AML-193 (cell line): Measurements from ENCODE around the gene PLA2G6.
A peak's percentile ranks its signal among the peaks of the same experiment; 100 is the strongest.
"Not testable (repeated sequence)": the region's sequence is repeated elsewhere in the genome, so short reads cannot be mapped to it uniquely, and the experiment has no call there.

Experiments used
- DNase-seq, 2 experiments: peaks; one replicate each; lab custom pipeline; 2025; lab: John Stamatoyannopoulos, UW

PLA2G6 gene

GRCh38 chr22:38169116-38169515 lies 12.5 kb downstream of the PLA2G6 start:
- no peak for DNase-seq

- no peak for DNase-seq
Observed at GRCh38 chr22:38167988-38168407, 13.6 kb downstream of the PLA2G6 start.

DNA sequence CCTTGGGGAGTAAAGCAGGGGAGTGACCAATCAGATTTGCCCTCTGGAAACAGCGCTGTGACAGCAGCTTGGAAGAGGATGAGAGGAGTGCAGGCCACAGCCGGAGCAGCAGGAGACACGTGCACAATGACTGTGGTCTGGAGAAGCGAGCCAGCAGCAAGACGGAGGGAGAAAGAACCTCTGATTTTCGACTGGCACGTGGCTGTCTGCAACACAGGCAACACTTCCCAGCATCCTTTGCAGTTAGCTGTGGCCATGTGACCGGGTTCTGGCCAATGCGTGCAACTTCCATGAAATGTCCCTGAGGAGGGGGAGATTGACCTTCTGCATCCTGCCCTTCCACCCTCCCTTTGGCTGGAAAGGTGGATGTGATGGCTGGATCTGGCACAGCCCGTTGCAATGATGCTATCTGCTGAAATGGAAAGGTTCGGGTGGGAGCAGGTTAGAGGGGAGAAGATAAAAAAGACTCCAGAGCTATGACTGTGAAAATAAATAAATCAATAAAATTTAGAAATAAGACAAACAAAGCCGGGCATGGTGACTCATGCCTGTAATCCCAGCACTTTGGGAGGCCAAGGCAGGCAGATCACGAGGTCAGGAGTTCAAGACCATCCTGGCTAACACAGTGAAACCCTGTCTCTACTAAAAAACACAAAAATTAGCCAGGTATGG lies 15.6 kb downstream of the PLA2G6 start:
- no peak for DNase-seq

DNA sequence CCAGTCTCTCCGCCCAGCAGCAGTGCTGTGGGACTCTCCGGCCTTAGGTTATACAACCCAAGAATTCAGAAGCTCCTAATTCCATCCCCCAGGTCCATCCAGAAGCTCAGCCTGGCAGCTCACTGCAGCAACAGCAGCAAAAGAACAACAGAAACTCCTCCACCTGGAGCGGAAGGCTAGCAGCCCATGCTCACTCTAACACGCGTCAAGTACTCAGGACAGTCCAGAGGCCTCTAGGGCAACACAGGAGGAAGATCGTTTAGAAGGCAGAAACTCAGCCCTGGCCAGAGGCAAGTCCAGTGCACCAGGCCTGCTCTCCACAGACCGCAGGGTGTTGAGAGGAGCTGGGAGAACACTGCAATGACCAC lies 17.1 kb downstream of the PLA2G6 start:
- DNase-seq, result no peak

- no peak for DNase-seq
Observed at GRCh38 chr22:38163844-38164550, 17.6 kb downstream of the PLA2G6 start.

- DNase-seq, result no peak
Observed at GRCh38 chr22:38162881-38163843, 18.5 kb downstream of the PLA2G6 start.

- DNase-seq, result no peak
Observed at GRCh38 chr22:38155703-38156102, 25.9 kb downstream of the PLA2G6 start.

- DNase-seq, result not testable (repeated sequence)
Observed at GRCh38 chr22:38154563-38154915, 27.1 kb downstream of the PLA2G6 start.

DNA sequence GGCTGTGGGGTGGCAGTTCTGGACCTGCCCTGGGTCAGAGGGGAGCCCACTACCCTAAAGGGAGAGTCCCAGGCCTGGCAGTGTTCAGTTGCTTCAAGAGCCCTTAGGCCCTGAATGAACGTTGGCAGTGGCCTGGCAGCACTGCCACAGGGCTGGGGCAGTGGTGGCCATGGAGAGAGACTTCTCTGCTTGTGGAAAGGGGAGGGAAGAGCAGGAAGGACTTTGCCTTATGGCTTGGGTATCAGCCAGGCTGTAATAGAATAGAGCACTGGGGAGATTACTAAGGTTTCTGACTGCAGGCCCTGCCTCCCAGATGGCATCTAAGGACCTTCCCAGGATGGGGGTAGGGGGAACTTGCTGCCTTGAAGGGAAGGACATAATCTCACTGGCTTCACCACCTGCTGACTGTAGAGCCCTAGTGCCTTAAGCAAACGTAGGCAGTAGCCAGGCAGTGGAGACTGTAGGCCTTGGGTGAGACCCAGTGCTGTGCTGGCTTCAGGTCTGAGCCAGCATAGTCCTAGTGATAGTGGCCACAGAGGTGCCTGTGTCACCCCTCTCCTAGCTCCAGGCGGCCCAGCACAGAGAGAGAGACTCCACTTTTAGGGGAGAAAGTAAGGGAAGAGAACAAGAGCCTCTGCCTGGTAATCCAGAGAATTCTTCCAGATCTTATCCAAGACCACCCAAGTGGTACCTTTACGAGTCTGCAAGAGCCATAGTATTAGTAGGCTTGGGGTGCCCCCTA lies 27.6 kb downstream of the PLA2G6 start:
- DNase-seq, result no peak

DNA sequence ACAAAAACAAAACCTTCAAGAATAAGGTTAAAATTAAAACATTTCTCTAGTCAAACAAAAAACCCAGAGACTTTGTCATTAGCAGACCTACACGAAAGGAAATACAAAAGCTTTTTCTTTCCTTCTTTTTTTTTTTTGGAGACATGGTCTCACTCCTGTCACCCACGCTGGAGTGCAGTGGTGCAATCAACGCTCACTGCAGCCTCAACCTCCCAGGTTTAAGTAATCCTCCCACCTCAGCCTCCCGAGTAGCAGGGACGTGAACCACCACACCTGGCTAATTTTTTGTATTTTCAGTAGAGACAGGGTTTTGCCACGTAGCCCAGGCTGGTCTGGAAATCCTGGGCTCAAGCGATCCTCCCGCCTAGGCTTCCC lies 30.5 kb downstream of the PLA2G6 start:
- DNase-seq, result no peak

- DNase-seq, result no peak
Observed at GRCh38 chr22:38148245-38148644, 33.4 kb downstream of the PLA2G6 start.

- not testable (repeated sequence) for DNase-seq
Observed at GRCh38 chr22:38146166-38146565, 35.5 kb downstream of the PLA2G6 start.

DNA sequence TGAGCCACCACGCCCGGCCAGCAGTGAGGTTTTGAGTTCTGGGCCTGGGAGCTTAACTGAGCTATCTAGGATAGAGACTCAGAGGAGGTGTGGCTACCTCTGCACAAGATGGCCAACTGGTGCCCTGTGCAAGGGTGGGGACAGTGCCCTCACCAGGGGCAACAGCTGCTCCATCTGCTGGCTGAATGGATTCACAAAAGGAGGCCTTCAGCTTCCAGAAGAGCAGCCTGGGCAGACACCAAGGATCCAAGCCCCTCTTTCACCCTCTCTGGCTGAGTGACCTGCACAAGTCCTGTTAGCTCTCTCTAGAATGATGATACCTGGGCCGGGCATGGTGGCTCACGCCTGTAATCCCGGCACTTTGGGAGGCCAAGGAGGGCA lies 37.6 kb downstream of the PLA2G6 start:
- DNase-seq, result no peak

DNA sequence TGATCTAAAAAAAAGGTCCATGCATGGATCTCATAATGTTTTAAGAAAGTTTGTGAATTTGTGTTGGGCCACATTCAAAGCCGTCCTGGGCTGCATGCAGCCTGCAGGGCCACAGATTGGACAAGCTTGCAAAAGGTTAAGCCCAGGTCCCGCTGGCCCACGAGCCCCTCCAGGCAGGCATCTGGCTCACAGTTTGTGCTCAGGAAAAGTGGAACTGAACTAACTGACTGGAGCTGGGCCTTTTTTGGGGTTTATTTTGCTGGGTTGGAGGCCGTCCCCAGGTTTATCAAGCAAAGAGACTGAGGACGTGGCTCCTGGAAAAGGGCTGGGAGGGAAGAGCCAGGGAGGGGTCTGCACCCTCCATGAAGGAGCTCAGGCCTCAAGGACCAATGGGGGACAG lies 39.0 kb downstream of the PLA2G6 start:
- no peak for DNase-seq

GRCh38 chr22:38141217-38141973 lies 40.2 kb downstream of the PLA2G6 start:
- no peak for DNase-seq

- DNase-seq, result no peak
Observed at GRCh38 chr22:38139901-38140300, 41.7 kb downstream of the PLA2G6 start.

DNA sequence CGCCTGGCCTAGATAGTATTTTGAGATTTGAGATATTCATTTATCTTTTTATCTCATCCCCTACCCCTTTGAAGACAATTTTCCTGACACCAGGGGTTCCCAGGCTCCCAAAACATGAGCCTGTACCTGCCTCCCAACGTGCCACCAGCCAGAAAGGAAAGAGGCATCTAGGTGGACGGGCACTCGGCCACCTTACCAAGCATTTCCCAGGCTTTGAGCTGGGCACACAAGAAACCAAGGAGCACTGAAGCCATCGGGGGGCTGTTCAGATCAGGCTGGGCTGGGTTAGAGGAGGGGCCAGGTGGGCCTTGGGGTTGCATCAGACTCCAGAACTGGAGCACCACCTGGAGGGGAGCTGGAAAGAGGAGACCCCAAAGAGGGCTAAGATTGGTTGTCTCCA lies 42.7 kb downstream of the PLA2G6 start:
- DNase-seq, result no peak

GRCh38 chr22:38137876-38138687 lies 43.5 kb downstream of the PLA2G6 start:
- DNase-seq, result no peak

GRCh38 chr22:38136607-38137006 lies 45.0 kb downstream of the PLA2G6 start:
- no peak for DNase-seq

- DNase-seq, result peak in 1 of 2 experiments; percentile 4
Observed at GRCh38 chr22:38135133-38135706, 46.4 kb downstream of the PLA2G6 start.
